H54 (cell line): ENCODE results near the gene MGAT2.
"Not testable (repeated sequence)": the region's sequence is repeated elsewhere in the genome, so short reads cannot be mapped to it uniquely, and the experiment has no call there.

Source experiments
- DNase-seq: peaks from one replicate; pipeline ENCODE4 v3.0.0; 2011; ENCODE audit warnings: low spot score, mixed read lengths; ENCODE audit not compliant: insufficient read length
- FAIRE-seq: peaks from 3 replicates; lab custom pipeline; 2011; peaks lifted over from hg19 to GRCh38; lab: Jason Lieb, UNC
- POLR2A ChIP-seq: IDR thresholded peaks from 2 replicates; pipeline ENCODE4 v1.6.1; 2011; ENCODE audit warnings: low read depth, mild to moderate bottlenecking, low read length

Gene MGAT2

GRCh38 chr14:49620182-49621113 lies at the start of gene MGAT2, which contains the start of gene RPL36AL:
Gene MGAT2 (plus strand): TSS chr14:49620799. CDS start chr14:49621269, 470 bp downstream.
Gene RPL36AL (minus strand): TSS chr14:49620626. CDS start chr14:49619104, 1,522 bp downstream.
- peak; percentile 89 for TF ChIP-seq POLR2A
- FAIRE-seq (peak; percentile 67), DNase-seq (peak; percentile 76)

DNA sequence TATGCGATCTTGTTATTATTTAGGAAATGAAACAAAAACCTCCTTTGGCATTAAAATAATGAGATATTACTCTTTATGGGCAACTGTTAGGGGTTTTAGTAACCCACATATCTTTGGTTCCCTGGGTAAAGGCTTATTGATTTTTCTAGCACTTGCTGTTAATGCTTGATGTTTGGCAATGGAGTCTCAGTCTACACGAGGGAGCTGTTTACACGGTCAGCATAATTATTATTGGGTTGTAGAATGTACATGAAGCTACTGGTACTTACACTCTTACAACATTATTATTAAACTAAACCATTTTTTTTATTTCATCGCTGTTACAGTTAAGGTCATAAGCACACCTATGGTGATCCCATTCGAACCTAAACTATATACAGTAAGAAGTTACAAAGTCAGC lies 46.6 kb upstream of the MGAT2 start:
- no peak for TF ChIP-seq POLR2A
- FAIRE-seq (no peak), DNase-seq (no peak)

DNA sequence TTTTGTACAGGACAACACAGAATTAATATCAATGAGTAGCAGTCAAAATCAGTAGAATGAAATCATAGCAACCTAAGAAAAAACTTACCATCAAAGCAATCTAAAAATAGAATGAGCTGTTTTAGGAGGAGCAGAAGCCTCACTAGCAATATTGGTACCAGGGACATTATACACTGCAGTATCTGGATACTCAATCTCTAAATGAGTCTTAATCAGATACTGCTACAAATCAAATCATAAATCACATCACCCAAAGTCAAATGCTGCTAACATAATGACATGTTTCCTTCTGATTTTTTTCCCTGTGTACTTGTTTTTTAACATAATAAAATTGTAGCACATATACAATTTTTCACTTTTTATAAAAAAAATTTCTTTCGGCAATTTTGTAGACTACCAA lies 42.5 kb upstream of the MGAT2 start:
- FAIRE-seq (no peak), DNase-seq (no peak)
- no peak for TF ChIP-seq POLR2A

DNA sequence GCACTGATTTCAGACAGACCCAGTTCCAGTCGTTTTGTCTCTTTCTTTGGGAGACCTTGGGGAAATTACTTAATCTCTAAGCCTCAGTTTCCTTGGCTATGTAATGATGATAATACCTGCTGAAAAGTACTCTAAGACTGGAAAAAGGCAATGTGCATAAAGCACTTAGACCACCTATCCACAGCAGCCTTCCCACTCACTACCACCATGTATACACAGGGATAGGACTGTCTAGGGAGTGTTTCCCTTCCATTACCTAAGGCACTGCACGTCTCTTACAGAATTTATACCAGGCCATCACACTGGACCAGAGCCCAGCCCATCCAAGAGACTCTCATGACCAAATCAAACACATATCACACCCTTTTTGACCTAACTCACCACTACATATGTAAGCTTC lies 40.8 kb upstream of the MGAT2 start:
- no peak for TF ChIP-seq POLR2A
- FAIRE-seq (no peak), DNase-seq (no peak)

GRCh38 chr14:49581209-49582112 lies 39.1 kb upstream of the MGAT2 start:
- no peak for DNase-seq
- FAIRE-seq: no peak
- TF ChIP-seq POLR2A: no peak

- no peak for TF ChIP-seq POLR2A
- no peak for DNase-seq
- FAIRE-seq: no peak
These were observed 38.3 kb upstream of the MGAT2 start for GRCh38 chr14:49582113-49582977.

- FAIRE-seq (no peak), DNase-seq (no peak)
- no peak for TF ChIP-seq POLR2A
These were observed 37.0 kb upstream of the MGAT2 start for GRCh38 chr14:49583629-49584028.

DNA sequence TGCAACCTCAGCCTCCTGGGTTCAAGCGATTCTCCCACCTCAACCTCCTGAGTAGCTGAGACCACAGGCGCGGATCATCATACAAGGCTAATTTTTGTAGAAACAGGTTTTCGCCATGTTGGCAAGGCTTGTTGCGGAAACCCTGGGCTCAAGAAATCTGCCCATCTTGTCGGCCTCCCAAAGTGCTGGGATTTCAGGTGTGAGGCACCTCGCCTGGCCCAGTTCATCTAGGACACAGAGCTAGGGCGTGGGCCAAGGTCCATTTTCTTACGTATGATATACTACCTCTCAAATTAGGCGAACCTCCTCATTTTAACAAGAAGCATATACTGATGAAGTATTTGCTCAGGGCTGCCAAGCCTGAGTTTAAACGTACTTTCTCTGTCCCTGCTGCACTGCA lies 36.5 kb upstream of the MGAT2 start:
- DNase-seq (no peak), FAIRE-seq (no peak)

DNA sequence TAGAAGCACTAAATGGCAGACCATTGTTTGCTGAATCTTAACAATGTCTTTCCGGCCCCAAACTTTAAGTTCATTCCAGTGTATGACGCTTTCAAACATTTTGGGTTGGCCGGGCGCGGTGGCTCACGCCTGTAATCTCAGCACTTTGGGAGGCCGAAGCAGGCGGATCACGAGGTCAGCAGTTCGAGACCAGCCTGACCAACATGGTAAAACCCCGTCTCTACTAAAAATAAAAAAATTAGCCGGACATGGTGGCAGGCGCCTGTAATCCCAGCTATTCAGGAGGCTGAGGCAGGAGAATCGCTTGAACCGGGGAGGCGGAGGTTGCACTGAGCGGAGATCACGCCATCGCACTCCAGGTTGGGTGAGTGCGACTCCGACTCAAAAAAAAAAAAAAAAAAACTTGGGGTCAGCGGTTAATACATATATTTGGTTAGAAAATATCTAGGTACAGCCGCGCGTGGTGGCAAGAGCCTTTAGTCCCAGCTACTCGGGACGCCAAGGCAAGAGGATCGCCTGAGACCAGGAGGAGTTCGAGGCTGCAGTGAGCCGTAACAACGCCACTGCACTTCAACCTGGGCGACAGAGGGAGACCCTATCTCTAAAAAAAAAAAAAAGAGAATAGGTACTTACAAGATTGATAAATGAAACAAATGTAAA lies 35.5 kb upstream of the MGAT2 start:
- FAIRE-seq, DNase-seq: not testable (repeated sequence)

More for the DNA sequence above, 36.5 kb upstream of the MGAT2 start:
- no peak for TF ChIP-seq POLR2A

GRCh38 chr14:49585803-49586672 lies 34.6 kb upstream of the MGAT2 start, which contains the start of gene RPS29:
Gene RPS29 (minus strand): TSS chr14:49586380. CDS start chr14:49586346, 34 bp downstream.
- DNase-seq (peak; percentile 48), FAIRE-seq (peak; percentile 92)
- peak; percentile 49 for TF ChIP-seq POLR2A

GRCh38 chr14:49586673-49587460 lies 33.7 kb upstream of the MGAT2 start:
- DNase-seq (no peak), FAIRE-seq (peak; percentile 27)
- TF ChIP-seq POLR2A: no peak

GRCh38 chr14:49589387-49589786 lies 31.2 kb upstream of the MGAT2 start:
- no peak for DNase-seq
- TF ChIP-seq POLR2A: no peak
- no peak for FAIRE-seq
